Activated CD8-positive, alpha-beta T cell treated with anti-CD3 and anti-CD28 coated beads, Interleukin-2, amount 10 ng/mL, durations not matched to agents 7 days and 5 days (primary cell): ENCODE data around the gene METRN. TPM values are rescaled to one million over a fixed set of nuclear protein-coding genes. Genes with fewer than 3 reads are reported as not detected.
A peak's percentile ranks its signal among the peaks of the same experiment; 100 is the strongest.

ENCODE experiments used
- ATAC-seq: fragments of 150-1000 bp; cut with Tn5 transposase; one replicate; pipeline ENCODE4 v1.10.0; 2021; ENCODE audit warnings: moderate library complexity
- CTCF ChIA-PET: fragments of 350-600 bp; sonication (Branson Sonifier 250); formaldehyde crosslinking; loops from one replicate; lab custom pipeline; 2021; ENCODE audit warnings: antibody characterized with exemption; lab: Charles Lee
- POLR2A ChIA-PET: fragments of 350-600 bp; sonication (Branson Sonifier 250); formaldehyde crosslinking; loops from one replicate; lab custom pipeline; 2021; ENCODE audit warnings: antibody characterized with exemption; lab: Charles Lee
- DNase-seq: peaks from one replicate; pipeline ENCODE4 v3.0.0-alpha.2; 2020
- H3K27ac Mint-ChIP-seq: one replicate; pipeline ENCODE4 v1.8.0; 2021; ENCODE audit warnings: mild to moderate bottlenecking, mixed read lengths
- H3K27me3 Mint-ChIP-seq: one replicate; pipeline ENCODE4 v1.8.0; 2021; ENCODE audit warnings: low read depth, mixed read lengths
- H3K36me3 Mint-ChIP-seq: one replicate; pipeline ENCODE4 v1.8.0; 2021; ENCODE audit warnings: low read depth, mixed read lengths
- H3K4me1 Mint-ChIP-seq: one replicate; pipeline ENCODE4 v1.8.0; 2021; ENCODE audit warnings: low read depth, mixed read lengths
- H3K4me3 Mint-ChIP-seq: one replicate; pipeline ENCODE4 v1.8.0; 2021; ENCODE audit warnings: mild to moderate bottlenecking, mixed read lengths
- H3K9me3 Mint-ChIP-seq: one replicate; pipeline ENCODE4 v1.8.0; 2022; ENCODE audit warnings: mixed read lengths; ENCODE audit not compliant: insufficient read depth
- total RNA-seq, 2 experiments: library from RNA; stranded (reverse); gene quantifications; one replicate each; pipeline ENCODE4 v1.2.3, GENCODE V29; 2021

METRN gene
- total RNA-seq, 2 experiments from 2014 or later: 8.1 to 10.6 TPM

GRCh38 chr16:678858-679813, 35.8 kb upstream of the METRN start:
- DNase-seq (peak; percentile 65), ATAC-seq (peak; percentile 16)
- CTCF ChIA-PET: interaction anchor here (1.0 to 2.6 kb wide), 2 partner anchors 11 to 42 kb away, joined by 3 to 10 read pairs; partner anchors contain the start of gene RHOT2
- H3K4me1 Mint-ChIP-seq: peaks cover 41% of the 10 kb centered on the region
- POLR2A ChIA-PET: interaction anchor here (0.5 to 1.3 kb wide), 3 partner anchors 11 to 78 kb away, joined by 3 read pairs; partner anchors contain the start of genes METTL26 and WDR24
- peaks cover 24% of the 10 kb centered on the region for H3K36me3 Mint-ChIP-seq
- H3K4me3 Mint-ChIP-seq: peak overlapping the region; percentile 73
- peaks cover 6% of the 10 kb centered on the region for H3K27me3 Mint-ChIP-seq
- H3K27ac Mint-ChIP-seq: peak overlapping the region; percentile 78
- no peaks in the 10 kb centered on the region for H3K9me3 Mint-ChIP-seq

GRCh38 chr16:679814-680624, 34.9 kb upstream of the METRN start, which contains the start of gene STUB1:
Gene STUB1, plus strand, starts transcription at chr16:680410. Its CDS starts 116 bp downstream, at chr16:680526.
- H3K4me3 Mint-ChIP-seq: peak within 1 kb of the TSS; percentile 81
- H3K4me1 Mint-ChIP-seq: peaks cover 42% of the 10 kb centered on the region
- peaks cover 24% of the 10 kb centered on the region for H3K36me3 Mint-ChIP-seq
- H3K9me3 Mint-ChIP-seq: no peaks in the 10 kb centered on the region
- DNase-seq (peak; percentile 90), ATAC-seq (peak; percentile 41)
- ChIA-PET POLR2A (interaction anchor here (0.6 to 2.4 kb wide), 6 partner anchors 9 to 127 kb away, joined by 3 to 15 read pairs (median 4); partner anchors contain the start of genes METTL26, RHOT2 and WDR24), CTCF (interaction anchor here (0.8 to 2.6 kb wide), 3 partner anchors 10 to 90 kb away, joined by 3 to 10 read pairs (median 9); partner anchors contain the start of genes RHOT2 and WDR24)
- peak within 1 kb of the TSS; percentile 90 for H3K27ac Mint-ChIP-seq
- peaks cover 4% of the 10 kb centered on the region for H3K27me3 Mint-ChIP-seq

DNA sequence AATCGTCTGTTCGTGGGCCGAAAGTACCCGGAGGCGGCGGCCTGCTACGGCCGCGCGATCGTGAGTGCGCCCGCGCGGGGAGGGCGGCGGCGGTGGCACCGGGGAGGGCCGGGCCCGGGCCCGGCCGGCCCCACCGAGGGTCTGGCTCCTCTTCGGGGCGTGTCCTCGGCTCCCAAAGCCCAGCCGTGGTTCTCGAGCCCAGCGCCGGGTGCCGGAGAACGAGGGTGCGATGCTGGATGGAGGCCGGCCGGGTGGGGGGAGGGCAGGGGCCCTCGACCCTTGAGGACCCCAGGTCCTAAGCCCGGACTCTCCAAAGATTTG, 34.3 kb upstream of the METRN start:
- Mint-ChIP-seq H3K4me3 (peak overlapping the region; percentile 76), H3K27me3 (no peaks in the 10 kb centered on the region), H3K27ac (peak overlapping the region; percentile 61), H3K9me3 (no peaks in the 10 kb centered on the region), H3K4me1 (peaks cover 38% of the 10 kb centered on the region), H3K36me3 (peaks cover 24% of the 10 kb centered on the region)
- CTCF ChIA-PET: interaction anchor here (0.8 to 2.6 kb wide), 3 partner anchors 9 to 90 kb away, joined by 3 to 10 read pairs (median 9); partner anchors contain the start of genes RHOT2 and WDR24
- DNase-seq (no peak), ATAC-seq (no peak)
- POLR2A ChIA-PET: interaction anchor here (0.6 to 2.4 kb wide), 5 partner anchors 9 to 126 kb away, joined by 3 to 15 read pairs (median 4); partner anchors contain the start of genes METTL26, RHOT2 and WDR24

GRCh38 chr16:680967-681745, 33.8 kb upstream of the METRN start:
- Mint-ChIP-seq H3K9me3 (no peaks in the 10 kb centered on the region), H3K4me3 (peak overlapping the region; percentile 76), H3K4me1 (peaks cover 43% of the 10 kb centered on the region), H3K36me3 (peaks cover 24% of the 10 kb centered on the region), H3K27ac (peak overlapping the region; percentile 61), H3K27me3 (no peaks in the 10 kb centered on the region)
- ChIA-PET POLR2A (interaction anchor here (0.6 to 2.4 kb wide), 6 partner anchors 9 to 126 kb away, joined by 3 to 15 read pairs (median 4); partner anchors contain the start of genes METTL26, RHOT2 and WDR24), CTCF (interaction anchor here (0.9 to 2.6 kb wide), 4 partner anchors 9 to 104 kb away, joined by 3 to 10 read pairs (median 8); partner anchors contain the start of genes RHOT2 and WDR24)
- DNase-seq: no peak
- ATAC-seq: no peak

DNA sequence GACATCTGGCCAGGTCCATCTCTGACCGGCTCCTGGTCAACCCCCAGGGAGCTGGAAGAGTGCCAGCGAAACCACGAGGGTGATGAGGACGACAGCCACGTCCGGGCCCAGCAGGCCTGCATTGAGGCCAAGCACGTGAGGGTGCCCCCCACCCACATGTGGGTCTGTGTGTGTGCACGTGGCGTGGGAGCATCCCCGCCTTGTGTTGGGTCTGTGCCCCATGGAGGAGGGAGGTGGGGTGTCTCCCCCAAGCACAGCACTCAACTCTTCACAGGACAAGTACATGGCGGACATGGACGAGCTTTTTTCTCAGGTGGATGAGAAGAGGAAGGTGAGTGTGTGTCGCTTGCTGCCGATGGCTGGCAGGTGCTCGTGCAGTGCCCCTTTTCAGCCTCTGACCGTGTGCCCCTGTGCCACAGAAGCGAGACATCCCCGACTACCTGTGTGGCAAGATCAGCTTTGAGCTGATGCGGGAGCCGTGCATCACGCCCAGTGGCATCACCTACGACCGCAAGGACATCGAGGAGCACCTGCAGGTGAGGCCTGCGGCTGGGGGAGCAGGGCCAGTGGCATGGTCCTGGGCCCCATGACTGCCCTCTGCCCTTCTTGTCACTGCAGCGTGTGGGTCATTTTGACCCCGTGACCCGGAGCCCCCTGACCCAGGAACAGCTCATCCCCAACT, 33.0 kb upstream of the METRN start:
- Mint-ChIP-seq H3K27me3 (no peaks in the 10 kb centered on the region), H3K9me3 (no peaks in the 10 kb centered on the region), H3K4me3 (peak overlapping the region; percentile 76), H3K36me3 (peaks cover 28% of the 10 kb centered on the region), H3K27ac (peak overlapping the region; percentile 61), H3K4me1 (peaks cover 44% of the 10 kb centered on the region)
- DNase-seq (no peak), ATAC-seq (no peak)
- ChIA-PET CTCF (interaction anchor here (0.9 to 1.7 kb wide), 2 partner anchors 14 to 103 kb away, joined by 3 to 8 read pairs; partner anchors contain the start of gene RHOT2), POLR2A (interaction anchor here (1.3 to 2.4 kb wide), 4 partner anchors 8 to 13 kb away, joined by 3 to 15 read pairs (median 7); partner anchors contain the start of genes RHOT2 and WDR24)

DNA sequence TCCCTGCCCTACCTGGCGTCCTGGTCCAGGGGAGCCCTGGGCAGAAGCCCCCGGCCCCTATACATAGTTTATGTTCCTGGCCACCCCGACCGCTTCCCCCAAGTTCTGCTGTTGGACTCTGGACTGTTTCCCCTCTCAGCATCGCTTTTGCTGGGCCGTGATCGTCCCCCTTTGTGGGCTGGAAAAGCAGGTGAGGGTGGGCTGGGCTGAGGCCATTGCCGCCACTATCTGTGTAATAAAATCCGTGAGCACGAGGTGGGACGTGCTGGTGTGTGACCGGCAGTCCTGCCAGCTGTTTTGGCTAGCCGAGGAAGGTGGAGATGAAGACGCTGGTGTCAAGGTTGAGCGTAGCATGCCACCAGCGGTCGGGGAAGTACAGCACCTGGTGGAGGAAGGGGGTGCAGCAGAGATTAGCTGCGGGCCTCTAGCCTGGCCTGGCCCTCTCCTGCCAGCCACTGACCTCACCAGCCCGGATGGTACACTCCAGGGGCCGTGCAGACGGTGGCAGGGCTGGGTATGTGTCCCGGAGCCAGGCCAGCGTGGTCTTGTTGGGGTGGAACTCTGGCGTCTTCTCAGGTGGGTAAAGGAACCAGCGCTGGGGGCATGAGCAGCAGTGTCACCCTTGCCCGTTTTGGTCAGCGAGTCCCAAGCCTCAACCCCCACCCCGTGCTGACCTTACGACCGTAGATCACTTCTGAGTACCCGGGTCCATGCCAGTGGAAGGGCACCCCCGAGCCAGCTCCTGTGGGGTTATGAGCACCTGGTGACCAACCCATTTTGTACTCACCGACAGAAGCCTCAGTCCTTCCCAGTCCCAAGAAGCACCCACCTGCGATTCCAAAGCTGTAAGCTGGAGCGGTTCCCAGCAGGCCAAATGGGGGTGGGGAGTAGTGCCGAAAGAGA, 32.2 kb upstream of the METRN start:
- DNase-seq (no peak), ATAC-seq (no peak)
- Mint-ChIP-seq H3K4me3 (peak overlapping the region; percentile 76), H3K27ac (peak overlapping the region; percentile 72), H3K4me1 (peaks cover 46% of the 10 kb centered on the region), H3K9me3 (no peaks in the 10 kb centered on the region), H3K36me3 (peaks cover 28% of the 10 kb centered on the region), H3K27me3 (no peaks in the 10 kb centered on the region)
- ChIA-PET CTCF (interaction anchor here (1.7 kb wide), 1 partner anchor 15 kb away, joined by 8 read pairs; the partner anchor contains the start of gene RHOT2), POLR2A (interaction anchor here (1.4 to 2.4 kb wide), 2 partner anchors 7 to 12 kb away, joined by 3 to 15 read pairs; partner anchors contain the start of gene WDR24)

GRCh38 chr16:683396-684070, 31.4 kb upstream of the METRN start:
- Mint-ChIP-seq H3K4me1 (peaks cover 47% of the 10 kb centered on the region), H3K36me3 (peaks cover 28% of the 10 kb centered on the region), H3K9me3 (no peaks in the 10 kb centered on the region), H3K4me3 (peak overlapping the region; percentile 76), H3K27me3 (no peaks in the 10 kb centered on the region), H3K27ac (peak overlapping the region; percentile 72)
- POLR2A ChIA-PET: interaction anchor here (1.0 to 1.4 kb wide), 2 partner anchors 11 to 32 kb away, joined by 3 read pairs; no protein-coding TSS in a partner anchor
- ATAC-seq: no peak
- CTCF ChIA-PET: no interaction called here
- DNase-seq: no peak

- CTCF ChIA-PET: interaction anchor here (0.7 kb wide), 1 partner anchor 36 kb away, joined by 3 read pairs; no protein-coding TSS in a partner anchor
- Mint-ChIP-seq H3K27ac (peak within 1 kb of the TSS; percentile 80), H3K4me3 (peak within 1 kb of the TSS; percentile 76), H3K36me3 (peaks cover 28% of the 10 kb centered on the region), H3K4me1 (peaks cover 50% of the 10 kb centered on the region), H3K9me3 (no peaks in the 10 kb centered on the region), H3K27me3 (no peaks in the 10 kb centered on the region)
- peak; percentile 97 for DNase-seq
- peak; percentile 74 for ATAC-seq
- POLR2A ChIA-PET: interaction anchor here (1.0 kb wide), 1 partner anchor 33 kb away, joined by 3 read pairs; no protein-coding TSS in a partner anchor
These were observed 30.7 kb upstream of the METRN start, which contains the start of gene JMJD8 for GRCh38 chr16:684071-684794. Gene JMJD8, minus strand, starts transcription at chr16:684334. Its CDS starts 15 bp downstream, at chr16:684319.
